Stomach (tissue), 4 donors: Measurements from ENCODE around the gene TRIP13.

Source experiments
- POLR2A ChIP-seq, 4 donors: fragments of 450-650 bp; IDR thresholded peaks; one replicate each; pipeline ENCODE4 v1.6.1; 2016; ENCODE audit warnings: antibody characterized with exemption in 4 of 4, control low read depth in 2 of 4, mild to moderate bottlenecking in 1 of 4, moderate library complexity in 1 of 4
- TF ChIP-seq, protein P1 (sequence below), 7 experiments: fragments of 450-650 bp in 4 of 7; fragments of 200-600 bp in 3 of 7; sonication (generic) in 3 of 7; IDR thresholded peaks; one replicate each; pipeline ENCODE4 v1.5.1; 2016 to 2019; ENCODE audit warnings: antibody characterized with exemption in 7 of 7, control low read depth in 2 of 7, mild to moderate bottlenecking in 1 of 7

DNA sequence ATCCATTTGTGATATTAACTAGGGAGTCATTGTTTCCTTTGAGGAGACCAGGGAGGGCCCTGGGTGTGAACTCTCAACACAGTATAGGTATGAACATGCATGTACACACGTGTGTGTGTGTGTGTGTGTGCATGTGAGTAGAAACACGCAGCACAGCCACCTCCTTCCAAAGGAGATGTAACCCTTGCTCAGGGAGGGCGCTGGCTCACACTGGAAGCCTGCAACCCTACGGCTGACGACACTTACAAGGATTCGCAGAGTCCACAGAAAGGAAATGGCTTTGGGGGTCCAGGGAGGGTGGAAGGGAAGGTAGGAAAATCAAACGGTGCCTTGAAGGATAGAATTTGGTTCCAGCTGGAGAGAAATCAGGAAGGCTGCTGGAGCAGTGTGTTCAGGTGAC, 21.9 kb downstream of the TRIP13 start:
- TF ChIP-seq, protein P1, sequence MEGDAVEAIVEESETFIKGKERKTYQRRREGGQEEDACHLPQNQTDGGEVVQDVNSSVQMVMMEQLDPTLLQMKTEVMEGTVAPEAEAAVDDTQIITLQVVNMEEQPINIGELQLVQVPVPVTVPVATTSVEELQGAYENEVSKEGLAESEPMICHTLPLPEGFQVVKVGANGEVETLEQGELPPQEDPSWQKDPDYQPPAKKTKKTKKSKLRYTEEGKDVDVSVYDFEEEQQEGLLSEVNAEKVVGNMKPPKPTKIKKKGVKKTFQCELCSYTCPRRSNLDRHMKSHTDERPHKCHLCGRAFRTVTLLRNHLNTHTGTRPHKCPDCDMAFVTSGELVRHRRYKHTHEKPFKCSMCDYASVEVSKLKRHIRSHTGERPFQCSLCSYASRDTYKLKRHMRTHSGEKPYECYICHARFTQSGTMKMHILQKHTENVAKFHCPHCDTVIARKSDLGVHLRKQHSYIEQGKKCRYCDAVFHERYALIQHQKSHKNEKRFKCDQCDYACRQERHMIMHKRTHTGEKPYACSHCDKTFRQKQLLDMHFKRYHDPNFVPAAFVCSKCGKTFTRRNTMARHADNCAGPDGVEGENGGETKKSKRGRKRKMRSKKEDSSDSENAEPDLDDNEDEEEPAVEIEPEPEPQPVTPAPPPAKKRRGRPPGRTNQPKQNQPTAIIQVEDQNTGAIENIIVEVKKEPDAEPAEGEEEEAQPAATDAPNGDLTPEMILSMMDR (IDR thresholded peaks at IDR 0.05), result no peak
- no peak for TF ChIP-seq POLR2A (IDR thresholded peaks at IDR 0.05)
